Upper lobe of left lung (tissue), 6 donors: ENCODE measurements around the gene CAPN2. TPM values are rescaled to one million over a fixed set of nuclear protein-coding genes. Genes with fewer than 3 reads are reported as not detected.

Source experiments
- ATAC-seq, 2 donors: fragments of 200-7000 bp; cut with Tn5 transposase; one replicate each; pipeline ENCODE4 v1.9.1; 2022; ENCODE audit warnings: mild to moderate bottlenecking in 2 of 2, moderate library complexity in 2 of 2; ENCODE audit not compliant: low FRiP score in 2 of 2
- DNase-seq, 2 donors: peaks; one replicate each; pipeline ENCODE4 v3.0.0-alpha.2; 2019 to 2020
- H3K27ac ChIP-seq, 4 donors: fragments of 200-600 bp; sonication (generic); one replicate each; pipeline ENCODE4 v1.5.1; 2016 to 2019
- H3K27me3 ChIP-seq, 4 donors: fragments of 200-600 bp; sonication (generic); one replicate each; pipeline ENCODE4 v1.5.1; 2017 to 2019
- H3K36me3 ChIP-seq, 4 donors: fragments of 200-600 bp; sonication (generic); one replicate each; pipeline ENCODE4 v1.5.1; 2016 to 2019
- H3K4me1 ChIP-seq, 4 donors: fragments of 200-600 bp; sonication (generic); one replicate each; pipeline ENCODE4 v1.5.1; 2018 to 2019
- H3K4me3 ChIP-seq, 4 donors: fragments of 200-600 bp; sonication (generic); one replicate each; pipeline ENCODE4 v1.5.1; 2017 to 2019; ENCODE audit warnings: mild to moderate bottlenecking in 2 of 4, moderate library complexity in 1 of 4
- H3K9me3 ChIP-seq, 4 donors: fragments of 200-600 bp; sonication (generic); one replicate each; pipeline ENCODE4 v1.5.1; 2018 to 2019
- CTCF ChIP-seq, 6 experiments: fragments of 450-650 bp in 4 of 6; fragments of 200-600 bp in 2 of 6; sonication (generic) in 2 of 6; IDR thresholded peaks; one replicate each; pipeline ENCODE4 v1.5.1; 2016 to 2019; ENCODE audit warnings: antibody characterized with exemption in 6 of 6
- EP300 ChIP-seq, 4 donors: sonication (generic); formaldehyde crosslinking; IDR thresholded peaks; one replicate each; pipeline ENCODE4 v1.5.1; 2017; ENCODE audit warnings: antibody characterized with exemption in 4 of 4, control low read depth in 2 of 4
- POLR2A ChIP-seq, 4 donors: fragments of 450-650 bp; IDR thresholded peaks; one replicate each; pipeline ENCODE4 v1.5.1; 2016 to 2017; ENCODE audit warnings: antibody characterized with exemption in 4 of 4, mild to moderate bottlenecking in 2 of 4
- POLR2AphosphoS5 ChIP-seq, 2 donors: sonication (generic); formaldehyde crosslinking; IDR thresholded peaks; one replicate each; pipeline ENCODE4 v1.5.1; 2017; ENCODE audit warnings: antibody characterized with exemption in 2 of 2
- WGBS, 2 donors: methylation state at CpG; one replicate each; pipeline ENCODE4 v1.1.5; 2017 to 2018; 5-methylcytosine and 5-hydroxymethylcytosine counted together
- total RNA-seq, 6 donors: library from RNA; depleted of rRNA in 4 of 6; stranded (reverse); fragments of >200 nt in 4 of 6; gene quantifications; one replicate each; pipeline versions ENCODE4 v1.1.0 to v1.2.1, GENCODE V29; 2016 to 2021
- donor health status: DM: no; HTN: no; CAD: no; lungs with moderate emphysema.
- donor health status: DM: no; HTN: yes; CAD: no; lungs with severe emphysema.

The CAPN2 gene
- total RNA-seq, 6 donors from 2014 or later = 271 to 1,436 (median 427) TPM

- H3K27ac ChIP-seq = peak overlapping the region; percentile 61 to 76 (median 72)
- DNase-seq = no peak
- WGBS, 2 donors = 95 to 98% methylated on average over 8 of the region's 9 CpGs
Measured at GRCh38 chr1:223770621-223771315, 58.4 kb downstream of the CAPN2 start.

GRCh38 chr1:223771469-223771813 is 59.1 kb downstream of the CAPN2 start:
- peak overlapping the region; percentile 61 to 76 (median 72) for H3K27ac ChIP-seq
- H3K9me3 ChIP-seq = no peaks in the 10 kb centered on the region
- peaks cover 9 to 79% (median 63%) of the 10 kb centered on the region in 4 donors for H3K36me3 ChIP-seq
- WGBS, 2 donors = 53 to 58% methylated on average over 2 of the region's 2 CpGs
- ATAC-seq (peak in 1 of 2 donors; percentile 4), DNase-seq (no peak)
- H3K27me3 ChIP-seq = no peaks in the 10 kb centered on the region
- TF ChIP-seq POLR2A (IDR thresholded peaks at IDR 0.05) (no peak), POLR2AphosphoS5 (IDR thresholded peaks at IDR 0.05) (no peak), EP300 (IDR thresholded peaks at IDR 0.05) (no peak), CTCF (IDR thresholded peaks at IDR 0.05) (no peak)
- H3K4me1 ChIP-seq = peaks cover 27 to 33% (median 28%) of the 10 kb centered on the region in 4 donors
- H3K4me3 ChIP-seq = no peak overlapping the region

More at GRCh38 chr1:223770621-223771315, 58.4 kb downstream of the CAPN2 start:
- Histone ChIP-seq H3K36me3 (peaks cover 9 to 80% (median 65%) of the 10 kb centered on the region in 4 donors), H3K9me3 (no peaks in the 10 kb centered on the region), H3K4me3 (no peak overlapping the region), H3K4me1 (peaks cover 23 to 27% (median 27%) of the 10 kb centered on the region in 4 donors), H3K27me3 (no peaks in the 10 kb centered on the region)
- no peak for TF ChIP-seq CTCF (IDR thresholded peaks at IDR 0.05)
- no peak for TF ChIP-seq POLR2A (IDR thresholded peaks at IDR 0.05)
- TF ChIP-seq EP300 (IDR thresholded peaks at IDR 0.05) = no peak
- no peak for TF ChIP-seq POLR2AphosphoS5 (IDR thresholded peaks at IDR 0.05)
- ATAC-seq = no peak

- 32 to 37% methylated on average over 15 to 16 of the region's 16 CpGs for WGBS, 2 donors
- no peak overlapping the region for H3K4me3 ChIP-seq
- ATAC-seq (peak; percentile 89 to 90), DNase-seq (peak in 1 of 2 donors; percentile 80)
- H3K36me3 ChIP-seq = peaks cover 9 to 82% (median 64%) of the 10 kb centered on the region in 4 donors
- H3K27me3 ChIP-seq = no peaks in the 10 kb centered on the region
- TF ChIP-seq EP300 (IDR thresholded peaks at IDR 0.05) = peak in 1 of 4 donors; percentile 27
- no peak for TF ChIP-seq CTCF (IDR thresholded peaks at IDR 0.05)
- TF ChIP-seq POLR2AphosphoS5 (IDR thresholded peaks at IDR 0.05) = peak in 1 of 2 donors; percentile 50
- peak in 1 of 4 donors; percentile 7 for TF ChIP-seq POLR2A (IDR thresholded peaks at IDR 0.05)
- peak overlapping the region; percentile 61 to 76 (median 72) for H3K27ac ChIP-seq
- H3K4me1 ChIP-seq = peaks cover 27 to 36% (median 28%) of the 10 kb centered on the region in 4 donors
- no peaks in the 10 kb centered on the region for H3K9me3 ChIP-seq
Measured at GRCh38 chr1:223771814-223772770, 59.8 kb downstream of the CAPN2 start.

- H3K27ac ChIP-seq = peak overlapping the region; percentile 61 to 76 (median 72)
- 87 to 90% methylated on average over 5 of the region's 5 CpGs for WGBS, 2 donors
- no peak overlapping the region for H3K4me3 ChIP-seq
- TF ChIP-seq CTCF (IDR thresholded peaks at IDR 0.05) (no peak), POLR2A (IDR thresholded peaks at IDR 0.05) (no peak), EP300 (IDR thresholded peaks at IDR 0.05) (no peak), POLR2AphosphoS5 (IDR thresholded peaks at IDR 0.05) (no peak)
- H3K27me3 ChIP-seq = no peaks in the 10 kb centered on the region
- ATAC-seq (no peak), DNase-seq (no peak)
- peaks cover 27 to 36% (median 28%) of the 10 kb centered on the region in 4 donors for H3K4me1 ChIP-seq
- H3K36me3 ChIP-seq = peaks cover 9 to 89% (median 67%) of the 10 kb centered on the region in 4 donors
- H3K9me3 ChIP-seq = no peaks in the 10 kb centered on the region
Measured at GRCh38 chr1:223772771-223773160, 60.4 kb downstream of the CAPN2 start.
